Measurements from ENCODE around the gene FCHSD1.
"Not testable (repeated sequence)": the region's sequence is repeated elsewhere in the genome, so short reads cannot be mapped to it uniquely, and the experiment has no call there.

FCHSD1 gene

GRCh38 chr5:141615991-141616720, 35.1 kb downstream of the FCHSD1 start:
- DNase-seq, result no peak

GRCh38 chr5:141613344-141613743, 37.9 kb downstream of the FCHSD1 start:
- no peak for DNase-seq

- DNase-seq, result no peak
These were observed 39.9 kb downstream of the FCHSD1 start for GRCh38 chr5:141611289-141611688.

- not testable (repeated sequence) for DNase-seq
These were observed 41.3 kb downstream of the FCHSD1 start for GRCh38 chr5:141609921-141610320.

GRCh38 chr5:141609044-141609443, 42.2 kb downstream of the FCHSD1 start:
- DNase-seq, result no peak

GRCh38 chr5:141608557-141608956, 42.7 kb downstream of the FCHSD1 start:
- no peak for DNase-seq

GRCh38 chr5:141608046-141608445, 43.2 kb downstream of the FCHSD1 start:
- no peak for DNase-seq

- peak; percentile 75 for DNase-seq
These were observed 45.5 kb downstream of the FCHSD1 start for GRCh38 chr5:141605523-141606277.

GRCh38 chr5:141603923-141604717, 47.1 kb downstream of the FCHSD1 start:
- peak; percentile 25 for DNase-seq

- no peak for DNase-seq
These were observed 48.6 kb downstream of the FCHSD1 start for GRCh38 chr5:141602606-141603005.

GRCh38 chr5:141598391-141599345, 52.5 kb downstream of the FCHSD1 start:
- DNase-seq, result no peak

GRCh38 chr5:141597814-141598213, 53.4 kb downstream of the FCHSD1 start:
- DNase-seq, result no peak

- DNase-seq, result no peak
These were observed 53.8 kb downstream of the FCHSD1 start for GRCh38 chr5:141597394-141597793.

- DNase-seq, result no peak
These were observed 54.4 kb downstream of the FCHSD1 start for GRCh38 chr5:141596867-141597266.

GRCh38 chr5:141590127-141590526, 61.1 kb downstream of the FCHSD1 start:
- no peak for DNase-seq

Data from CD4-positive, alpha-beta T cell treated with Interleukin-6 for 4 hours (primary cell).